HG03064 (cell line): ENCODE results near the gene EHD1.

Source experiments
- ATAC-seq: cut with Tn5 transposase; IDR thresholded peaks from one replicate; pipeline ENCODE4 v1.9.1; 2021; ENCODE audit warnings: low read depth; ENCODE audit not compliant: unreplicated experiment

Gene EHD1

DNA sequence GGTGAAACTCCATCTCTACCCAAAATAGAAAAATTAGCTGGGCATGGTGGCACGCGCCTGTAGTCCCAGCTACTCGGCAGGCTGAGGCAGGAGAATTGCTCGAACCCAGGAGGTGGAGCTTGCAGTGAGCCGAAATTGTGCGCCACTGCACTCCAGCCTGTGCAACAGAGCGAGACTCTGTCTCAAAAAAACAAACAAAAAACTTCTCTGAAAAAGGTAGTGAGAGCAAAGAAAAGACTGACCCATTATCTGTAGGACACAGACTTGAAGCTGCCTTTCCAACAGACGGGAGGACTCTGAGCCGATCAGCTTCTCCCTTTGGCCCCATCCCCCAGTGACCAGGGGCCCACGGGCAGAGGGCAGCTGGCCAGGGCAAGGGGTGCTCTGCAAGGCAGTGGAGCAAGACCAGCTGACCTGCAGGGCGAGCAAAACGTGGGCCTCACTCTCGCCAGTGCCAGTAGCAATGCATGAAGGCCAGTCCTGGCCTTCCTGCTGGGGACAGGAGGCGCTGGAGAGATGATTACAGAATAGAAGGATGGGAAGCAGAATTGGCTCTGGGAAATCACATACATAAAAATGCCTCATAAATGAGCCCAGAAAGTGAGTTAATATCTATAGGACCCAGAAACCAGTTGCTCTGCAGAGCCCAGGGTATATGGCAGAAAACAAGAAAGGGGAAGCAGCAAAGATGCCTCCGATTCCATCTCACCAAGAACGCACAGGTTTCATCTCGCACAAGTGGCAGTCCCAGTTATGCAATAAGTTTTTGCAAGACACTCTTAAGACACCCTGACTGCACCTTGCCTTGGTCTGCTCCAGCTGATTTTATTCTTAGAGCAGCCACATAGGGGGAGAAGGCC lies 2.8 kb downstream of the EHD1 start:
- no peak for ATAC-seq

- no peak for ATAC-seq
Measured at GRCh38 chr11:64874308-64875240, 3.8 kb downstream of the EHD1 start.

DNA sequence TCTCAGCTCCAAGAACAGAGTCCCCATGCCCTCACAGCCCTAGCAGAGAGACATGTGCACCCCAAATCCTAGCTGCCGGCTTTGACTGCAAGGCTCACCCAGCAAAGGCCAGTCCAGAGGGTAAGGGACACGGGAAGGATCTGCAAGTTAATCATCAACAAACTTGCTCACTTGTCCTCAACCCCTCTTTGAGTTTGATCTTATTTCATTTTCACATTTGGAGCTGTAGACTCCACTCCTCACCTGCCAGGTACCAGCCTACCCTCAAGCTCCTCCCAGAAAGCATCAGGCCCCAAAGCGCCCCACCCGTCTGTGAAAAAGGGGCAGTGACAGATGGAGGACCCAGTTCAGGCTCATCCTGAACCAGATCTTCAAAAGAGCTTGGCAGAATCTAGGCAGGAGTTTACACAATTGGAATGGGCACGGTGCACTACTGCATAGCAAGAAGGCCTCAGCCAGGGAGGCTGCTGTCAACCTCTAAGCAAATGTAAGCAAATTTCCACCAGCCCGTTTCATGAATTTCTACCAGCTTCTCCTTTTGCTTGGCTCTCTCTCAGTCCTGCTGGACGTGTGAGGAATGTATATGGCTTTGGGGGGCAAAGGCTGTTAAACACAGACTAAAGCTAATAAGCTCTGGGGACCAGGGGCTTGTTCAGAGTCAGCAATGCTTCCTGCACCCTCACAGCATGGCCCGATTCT lies 5.5 kb downstream of the EHD1 start:
- no peak for ATAC-seq

GRCh38 chr11:64871492-64871891 lies 6.9 kb downstream of the EHD1 start:
- no peak for ATAC-seq

GRCh38 chr11:64870893-64871466 lies 7.4 kb downstream of the EHD1 start:
- ATAC-seq, result no peak

- no peak for ATAC-seq
Measured at GRCh38 chr11:64870176-64870892, 8.1 kb downstream of the EHD1 start.

DNA sequence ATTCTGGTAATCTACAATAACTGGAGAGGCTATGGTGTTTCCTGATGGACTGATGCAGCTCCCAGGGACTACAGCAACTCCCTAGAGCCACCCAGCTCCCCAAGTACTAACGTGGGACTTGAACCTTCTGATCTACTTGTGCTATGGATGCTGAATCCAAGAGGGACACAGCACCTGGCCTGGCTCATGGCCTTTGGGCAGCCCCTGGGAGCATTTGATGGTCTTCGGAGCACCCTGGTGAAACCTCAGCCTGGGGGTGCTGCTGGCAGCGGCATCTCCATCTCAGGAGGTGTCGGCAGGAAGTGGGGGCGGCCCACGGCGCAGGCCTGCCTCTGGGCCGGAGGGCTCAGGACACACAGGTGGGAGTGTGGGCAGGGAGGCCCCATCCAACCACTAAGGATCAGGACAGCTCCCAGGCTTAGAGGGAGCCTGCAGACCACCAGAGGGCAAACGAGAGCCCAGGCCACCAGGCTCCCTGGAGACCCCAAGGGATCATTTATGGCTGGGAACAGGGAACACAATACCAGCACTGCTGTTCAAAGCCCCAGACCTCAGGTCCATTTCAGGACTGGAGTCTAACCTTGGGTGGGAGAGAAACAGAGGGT lies 8.7 kb downstream of the EHD1 start:
- ATAC-seq, result no peak

- ATAC-seq, result no peak
Measured at GRCh38 chr11:64868904-64869570, 9.4 kb downstream of the EHD1 start.

- ATAC-seq, result no peak
Measured at GRCh38 chr11:64867748-64868462, 10.5 kb downstream of the EHD1 start.

DNA sequence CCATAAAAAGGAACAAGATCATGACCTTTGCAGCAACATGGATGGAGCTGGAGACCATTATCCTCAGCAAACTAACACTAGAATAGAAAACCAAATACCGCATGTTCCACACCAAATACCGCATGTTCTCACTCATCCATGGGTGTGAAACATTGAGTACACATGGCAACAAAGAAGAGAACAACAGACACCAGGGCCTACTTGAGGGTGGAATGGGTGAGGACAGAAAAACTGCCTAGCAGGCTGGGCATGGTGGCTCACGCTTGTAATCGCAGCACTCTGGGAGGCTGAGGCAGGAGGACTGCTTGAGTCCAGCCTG lies 12.3 kb downstream of the EHD1 start:
- ATAC-seq, result no peak

DNA sequence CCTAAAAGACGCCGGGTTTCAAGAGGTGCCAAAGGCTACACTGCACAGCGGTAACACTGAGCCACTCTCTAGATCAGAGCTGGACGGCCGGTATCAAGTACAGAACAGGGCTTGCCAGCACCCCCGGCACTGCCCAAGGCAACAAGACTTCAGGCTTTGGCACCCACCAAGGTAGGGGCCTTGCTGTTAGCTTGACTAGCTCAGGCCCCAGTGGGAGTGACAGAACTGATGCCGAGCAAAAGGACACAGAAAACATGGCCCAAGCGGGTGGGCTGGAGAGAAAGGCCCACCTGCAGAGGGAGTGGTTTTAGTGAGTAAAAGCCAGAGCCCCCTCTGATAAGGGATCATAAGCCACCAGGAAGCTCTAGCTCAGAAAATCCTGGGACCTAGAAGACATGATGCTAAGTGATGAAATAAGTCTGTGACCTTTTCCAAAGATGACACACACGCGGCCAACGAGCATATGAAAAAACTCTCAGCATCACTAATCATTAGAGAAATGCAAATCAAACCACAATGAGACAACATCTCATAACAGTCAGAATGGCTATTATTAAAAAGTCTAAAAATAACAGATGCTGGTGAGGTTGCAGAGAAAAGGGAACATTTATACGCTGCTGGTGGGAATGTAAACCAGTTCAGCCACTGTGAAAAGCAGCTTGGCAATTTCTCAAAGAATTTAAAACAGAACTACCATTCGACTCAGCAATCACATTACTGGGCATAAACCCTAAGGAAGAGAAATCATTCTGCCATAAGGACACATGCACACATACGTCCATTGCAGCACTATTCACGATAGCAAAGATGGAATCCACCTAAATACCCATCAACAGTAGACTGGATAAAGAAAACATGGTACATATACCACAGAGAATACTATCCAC lies 12.9 kb downstream of the EHD1 start:
- ATAC-seq, result no peak

DNA sequence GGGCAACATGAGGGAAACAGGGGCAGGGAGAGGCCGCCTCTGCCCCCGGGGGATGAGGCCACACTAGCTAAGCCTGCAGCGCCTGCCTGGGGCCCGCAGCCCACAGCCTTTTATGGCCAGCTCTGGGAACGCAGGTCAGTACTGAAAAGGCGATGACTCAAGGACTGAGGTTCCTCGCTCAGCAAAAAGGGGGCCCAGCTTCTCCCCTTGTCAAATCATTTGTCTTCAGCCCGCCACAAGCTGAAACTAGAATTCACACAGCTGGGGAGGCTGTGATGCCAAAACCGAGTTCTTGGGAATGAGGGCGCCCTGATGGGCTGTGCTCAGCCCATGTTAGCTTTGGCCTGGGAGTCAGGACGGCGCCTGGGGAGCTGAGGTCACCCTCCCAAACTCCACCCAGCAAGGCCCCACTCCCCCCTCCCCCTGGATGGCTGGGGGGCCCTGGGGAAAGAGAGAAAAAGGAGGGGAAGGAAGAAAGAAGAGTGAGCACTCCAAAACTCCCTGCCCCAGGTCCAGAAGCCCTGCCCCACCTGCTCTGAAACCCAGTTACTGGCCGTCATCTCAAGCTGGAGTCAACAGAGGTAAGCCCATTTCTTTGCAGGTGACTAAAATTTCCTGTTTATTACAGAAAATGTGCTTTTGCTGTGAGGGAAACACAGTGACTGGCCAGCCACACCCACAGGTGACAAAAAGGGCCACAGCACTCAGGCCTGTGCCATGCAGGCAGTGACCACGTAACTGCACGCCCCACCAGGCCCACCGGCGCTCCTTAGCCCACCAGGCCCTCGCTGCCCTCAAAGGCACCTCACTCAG lies 13.7 kb downstream of the EHD1 start:
- no peak for ATAC-seq

GRCh38 chr11:64864135-64864472 lies 14.3 kb downstream of the EHD1 start:
- ATAC-seq, result no peak

DNA sequence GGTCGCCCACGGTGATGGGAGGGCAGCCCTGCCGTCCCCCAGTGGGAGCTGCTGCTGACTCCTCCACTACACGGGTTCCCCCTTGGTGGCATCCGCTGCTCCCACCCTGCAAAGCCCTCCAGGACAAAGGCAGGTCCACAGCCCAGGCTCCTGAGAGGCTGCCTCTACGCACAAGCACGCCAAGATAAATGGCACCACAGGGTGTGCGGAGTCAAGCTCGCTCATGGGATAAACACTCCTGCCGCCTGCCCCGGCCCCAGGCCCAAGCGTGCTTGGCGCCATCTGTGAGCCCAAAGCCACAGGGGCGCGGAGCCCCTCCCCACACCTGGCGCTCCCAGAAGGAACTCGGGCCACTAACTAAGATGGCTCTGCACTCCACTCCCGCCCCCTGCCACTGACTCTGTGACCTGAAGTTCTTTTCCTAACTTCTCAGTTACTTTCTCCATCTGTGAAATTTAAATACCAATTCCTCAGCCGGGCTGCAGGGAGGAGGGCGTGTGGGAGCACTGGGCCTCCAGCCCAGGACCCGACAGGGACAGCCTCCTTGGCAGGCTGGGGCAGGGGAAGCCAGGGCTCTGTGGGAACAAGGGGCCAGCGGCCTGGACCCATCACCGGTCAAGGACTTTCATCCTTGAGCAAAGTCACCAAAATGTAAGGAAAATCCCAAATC lies 14.9 kb downstream of the EHD1 start:
- no peak for ATAC-seq

DNA sequence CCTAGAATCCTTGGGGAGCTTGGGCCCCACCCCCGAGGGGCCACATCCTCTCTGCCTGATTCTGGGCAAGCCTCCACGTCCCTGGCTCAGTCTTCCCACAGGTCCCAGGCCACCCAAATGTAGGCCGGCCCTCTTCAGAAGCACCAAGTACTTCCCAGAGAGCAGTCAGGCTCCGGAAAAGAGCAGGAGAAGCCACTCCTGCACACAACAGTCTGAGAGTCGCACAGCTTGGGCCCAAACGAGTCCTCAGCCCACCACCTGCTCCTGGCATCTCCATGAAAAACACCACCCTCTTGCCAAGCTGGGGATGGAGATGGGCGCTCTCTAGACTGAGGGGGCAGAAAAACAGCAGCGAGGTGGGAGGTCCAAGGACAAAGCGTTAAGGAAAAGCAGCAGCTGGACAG lies 15.4 kb downstream of the EHD1 start:
- no peak for ATAC-seq

- ATAC-seq, result no peak
Measured at GRCh38 chr11:64861227-64861975, 17.0 kb downstream of the EHD1 start.
